H9 (cell line): ENCODE results near the gene FOXC2. TPM values are rescaled to one million over a fixed set of nuclear protein-coding genes. Genes with fewer than 3 reads are reported as not detected.

Experiments used
- DNase-seq: peaks from one replicate; pipeline ENCODE4 v3.0.0-alpha.2; 2017
- H2AFZ ChIP-seq: one replicate; pipeline ENCODE4 v1.6.1; 2013; ENCODE audit warnings: mild to moderate bottlenecking, low read length, control low read depth, moderate library complexity
- H2AK5ac ChIP-seq: 2 replicates; pipeline ENCODE4 v1.6.1; 2013; ENCODE audit warnings: low read length, control low read depth, mixed read lengths; ENCODE audit not compliant: insufficient read length
- H2BK120ac ChIP-seq: one replicate; pipeline ENCODE4 v1.6.1; 2013; ENCODE audit warnings: low read depth, mild to moderate bottlenecking, low read length, control low read depth, inconsistent platforms; ENCODE audit not compliant: poor library complexity, severe bottlenecking
- H2BK12ac ChIP-seq: 2 replicates; pipeline ENCODE4 v1.6.1; 2013; ENCODE audit warnings: low read length, control low read depth, mixed read lengths, low read depth; ENCODE audit not compliant: insufficient read length
- H2BK15ac ChIP-seq: 2 replicates; pipeline ENCODE4 v1.6.1; 2013; ENCODE audit warnings: low read depth, low read length, control low read depth
- H2BK20ac ChIP-seq: one replicate; pipeline ENCODE4 v1.6.1; 2013; ENCODE audit warnings: low read depth, mild to moderate bottlenecking, low read length, control low read depth, inconsistent platforms; ENCODE audit not compliant: poor library complexity, severe bottlenecking
- H2BK5ac ChIP-seq: 2 replicates; pipeline ENCODE4 v1.6.1; 2013; ENCODE audit warnings: low read length, control low read depth, mixed read lengths; ENCODE audit not compliant: insufficient read length
- H3K14ac ChIP-seq: 2 replicates; pipeline ENCODE4 v1.6.1; 2013; ENCODE audit warnings: low read length, control low read depth; ENCODE audit not compliant: insufficient read depth
- H3K18ac ChIP-seq: 2 replicates; pipeline ENCODE4 v1.6.1; 2013; ENCODE audit warnings: low read depth, mild to moderate bottlenecking, mixed read lengths, low read length, control low read depth; ENCODE audit not compliant: insufficient read length
- H3K23ac ChIP-seq: 2 replicates; pipeline ENCODE4 v1.6.1; 2013; ENCODE audit warnings: low read length, control low read depth, mixed read lengths, low read depth; ENCODE audit not compliant: insufficient read length
- H3K23me2 ChIP-seq: 2 replicates; pipeline ENCODE4 v1.6.1; 2013; ENCODE audit warnings: low read depth, mild to moderate bottlenecking, mixed read lengths, low read length, control low read depth; ENCODE audit not compliant: insufficient read length, poor library complexity, severe bottlenecking
- H3K27ac ChIP-seq: 2 replicates; pipeline ENCODE4 v1.5.1; 2013; ENCODE audit warnings: low read length, control low read depth, mixed read lengths, low read depth; ENCODE audit not compliant: insufficient read length
- H3K27me3 ChIP-seq: 2 replicates; pipeline ENCODE4 v1.6.1; 2013; ENCODE audit warnings: low read length, control low read depth, inconsistent platforms; ENCODE audit not compliant: insufficient read depth
- H3K4ac ChIP-seq: 2 replicates; pipeline ENCODE4 v1.6.1; 2013; ENCODE audit warnings: low read depth, mild to moderate bottlenecking, control low read depth, inconsistent platforms, low read length, moderate library complexity
- H3K4me1 ChIP-seq: 2 replicates; pipeline ENCODE4 v1.6.1; 2013; ENCODE audit warnings: low read length, control low read depth, inconsistent platforms; ENCODE audit not compliant: insufficient read depth
- H3K4me2 ChIP-seq: 2 replicates; pipeline ENCODE4 v1.6.1; 2013; ENCODE audit warnings: low read length, control low read depth, mixed read lengths; ENCODE audit not compliant: insufficient read length, insufficient read depth
- H3K56ac ChIP-seq: 2 replicates; pipeline ENCODE4 v1.6.1; 2013; ENCODE audit warnings: low read depth, mild to moderate bottlenecking, mixed read lengths, low read length, control low read depth; ENCODE audit not compliant: insufficient read length
- H3K79me1 ChIP-seq: 2 replicates; pipeline ENCODE4 v1.6.1; 2013; ENCODE audit warnings: low read depth, mild to moderate bottlenecking, moderate library complexity, low read length, control low read depth, inconsistent platforms; ENCODE audit not compliant: insufficient read depth, poor library complexity, severe bottlenecking
- H3K79me2 ChIP-seq: 2 replicates; pipeline ENCODE4 v1.6.1; 2013; ENCODE audit warnings: low read length, control low read depth, inconsistent platforms; ENCODE audit not compliant: insufficient read depth
- H3K9ac ChIP-seq: 2 replicates; pipeline ENCODE4 v1.6.1; 2013; ENCODE audit warnings: low read length, control low read depth, mixed read lengths; ENCODE audit not compliant: insufficient read length; ENCODE audit errors: extremely low read depth
- H3K9me3 ChIP-seq: one replicate; pipeline ENCODE4 v1.6.1; 2013; ENCODE audit warnings: low read depth, low read length, inconsistent platforms; ENCODE audit not compliant: control insufficient read depth
- H3T11ph ChIP-seq: one replicate; pipeline ENCODE4 v1.6.1; 2013; ENCODE audit warnings: mild to moderate bottlenecking, low read length, control low read depth, inconsistent platforms
- H4K20me1 ChIP-seq: one replicate; pipeline ENCODE4 v1.6.1; 2013; ENCODE audit not compliant: control insufficient read depth, insufficient read length, insufficient read depth
- H4K5ac ChIP-seq: 2 replicates; pipeline ENCODE4 v1.6.1; 2013; ENCODE audit warnings: low read depth, mild to moderate bottlenecking, mixed read lengths, low read length, control low read depth; ENCODE audit not compliant: insufficient read length
- H4K8ac ChIP-seq: replicated peaks from 2 replicates; pipeline ENCODE4 v1.6.1; 2013; ENCODE audit warnings: low read length, control low read depth, mixed read lengths, low read depth; ENCODE audit not compliant: insufficient read length
- H4K91ac ChIP-seq: 2 replicates; pipeline ENCODE4 v1.6.1; 2013; ENCODE audit warnings: low read depth, mild to moderate bottlenecking, moderate library complexity, mixed read lengths, low read length, control low read depth; ENCODE audit not compliant: insufficient read length
- H3K27ac Mint-ChIP-seq, 3 experiments: 2 replicates in 2 of 3; 3 replicates in 1 of 3; pipeline ENCODE4 v1.8.0; 2020 to 2021; ENCODE audit warnings: mixed read lengths in 3 of 3, mild to moderate bottlenecking in 1 of 3, moderate library complexity in 1 of 3
- H3K27me3 Mint-ChIP-seq: 2 replicates; pipeline ENCODE4 v1.8.0; 2021; ENCODE audit warnings: low read depth, mild to moderate bottlenecking, moderate library complexity, mixed read lengths
- H3K36me3 Mint-ChIP-seq, 3 experiments: 2 replicates in 2 of 3; 3 replicates in 1 of 3; pipeline ENCODE4 v1.8.0; 2020 to 2021; ENCODE audit warnings: low read depth in 3 of 3, mixed read lengths in 3 of 3; ENCODE audit not compliant: insufficient read depth in 1 of 3
- H3K4me1 Mint-ChIP-seq, 2 experiments: 2 replicates each; pipeline ENCODE4 v1.8.0; 2020; ENCODE audit warnings: mixed read lengths in 2 of 2
- H3K4me3 Mint-ChIP-seq, 2 experiments: 2 replicates in 1 of 2; 3 replicates in 1 of 2; pipeline ENCODE4 v1.8.0; 2020 to 2021; ENCODE audit warnings: mild to moderate bottlenecking in 2 of 2, mixed read lengths in 2 of 2, moderate library complexity in 1 of 2
- H3K9me3 Mint-ChIP-seq, 2 experiments: 2 replicates in 1 of 2; 3 replicates in 1 of 2; pipeline ENCODE4 v1.8.0; 2020; ENCODE audit warnings: mild to moderate bottlenecking in 2 of 2, mixed read lengths in 2 of 2, moderate library complexity in 1 of 2
- WGBS: extraction: QIAGEN DNeasy Blood & Tissue Kit; methylation state at CpG from one replicate; pipeline ENCODE4 v1.1.7; 2013; ENCODE audit warnings: missing lambda C conversion rate, low lambda C conversion rate, mixed read lengths; ENCODE audit not compliant: insufficient read length; ENCODE audit errors: extremely low coverage; 5-methylcytosine and 5-hydroxymethylcytosine counted together
- total RNA-seq: library from RNA; stranded (reverse); gene quantifications from 2 replicates; pipeline ENCODE4 v1.2.1, GENCODE V29; 2021
- TF ChIP-seq, protein P1 (sequence below): fragments of 200-600 bp; sonication (generic); conservative IDR thresholded peaks from 3 replicates; pipeline ENCODE4 v1.8.0; 2021; ENCODE audit warnings: antibody characterized with exemption, mild to moderate bottlenecking

FOXC2 gene
- total RNA-seq, 1 experiment from 2014 or later, result not detected

GRCh38 chr16:86525696-86526095 lies 40.9 kb upstream of the FOXC2 start:
- no peaks in the 10 kb centered on the region for H3K9me3 ChIP-seq
- TF ChIP-seq, protein P1, sequence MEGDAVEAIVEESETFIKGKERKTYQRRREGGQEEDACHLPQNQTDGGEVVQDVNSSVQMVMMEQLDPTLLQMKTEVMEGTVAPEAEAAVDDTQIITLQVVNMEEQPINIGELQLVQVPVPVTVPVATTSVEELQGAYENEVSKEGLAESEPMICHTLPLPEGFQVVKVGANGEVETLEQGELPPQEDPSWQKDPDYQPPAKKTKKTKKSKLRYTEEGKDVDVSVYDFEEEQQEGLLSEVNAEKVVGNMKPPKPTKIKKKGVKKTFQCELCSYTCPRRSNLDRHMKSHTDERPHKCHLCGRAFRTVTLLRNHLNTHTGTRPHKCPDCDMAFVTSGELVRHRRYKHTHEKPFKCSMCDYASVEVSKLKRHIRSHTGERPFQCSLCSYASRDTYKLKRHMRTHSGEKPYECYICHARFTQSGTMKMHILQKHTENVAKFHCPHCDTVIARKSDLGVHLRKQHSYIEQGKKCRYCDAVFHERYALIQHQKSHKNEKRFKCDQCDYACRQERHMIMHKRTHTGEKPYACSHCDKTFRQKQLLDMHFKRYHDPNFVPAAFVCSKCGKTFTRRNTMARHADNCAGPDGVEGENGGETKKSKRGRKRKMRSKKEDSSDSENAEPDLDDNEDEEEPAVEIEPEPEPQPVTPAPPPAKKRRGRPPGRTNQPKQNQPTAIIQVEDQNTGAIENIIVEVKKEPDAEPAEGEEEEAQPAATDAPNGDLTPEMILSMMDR, result no peak
- no peaks in the 10 kb centered on the region for H3K79me1 ChIP-seq
- H3K27ac ChIP-seq, result no peak overlapping the region
- no peak overlapping the region for H3K56ac ChIP-seq
- no peak overlapping the region for H3K14ac ChIP-seq
- no peak overlapping the region for H4K5ac ChIP-seq
- WGBS, result no CpG with 5 or more reads among the region's 12 CpGs
- no peak overlapping the region for H3T11ph ChIP-seq
- no peak overlapping the region for H3K23ac ChIP-seq
- peaks cover 33% of the 10 kb centered on the region for H3K27me3 Mint-ChIP-seq
- H2BK12ac ChIP-seq, result no peak overlapping the region
- H3K27ac Mint-ChIP-seq, result no peak overlapping the region
- H4K91ac ChIP-seq, result no peak overlapping the region
- H2BK120ac ChIP-seq, result no peak overlapping the region
- no peak overlapping the region for H3K9ac ChIP-seq
- peaks cover 2 to 12% of the 10 kb centered on the region in 2 experiments; a peak in 3 of 4 replicates for H3K4me1 Mint-ChIP-seq
- H2BK20ac ChIP-seq, result no peak overlapping the region
- H3K4ac ChIP-seq, result no peak overlapping the region
- H2AK5ac ChIP-seq, result no peak overlapping the region
- DNase-seq, result no peak
- H4K20me1 ChIP-seq, result no peaks in the 10 kb centered on the region
- no peaks in the 10 kb centered on the region for H3K23me2 ChIP-seq
- peaks cover 0 to 5% of the 10 kb centered on the region in 2 experiments; a peak in 2 of 5 replicates for H3K9me3 Mint-ChIP-seq
- no peak overlapping the region for H2BK15ac ChIP-seq
- H3K4me2 ChIP-seq, result no peak overlapping the region
- H2BK5ac ChIP-seq, result no peak overlapping the region
- no peaks in the 10 kb centered on the region for H3K4me1 ChIP-seq
- H3K4me3 Mint-ChIP-seq, result no peak overlapping the region
- no peak overlapping the region for H2AFZ ChIP-seq
- H3K27me3 ChIP-seq, result no peaks in the 10 kb centered on the region
- peaks cover 0 to 5% (median 0%) of the 10 kb centered on the region in 3 experiments; a peak in 1 of 7 replicates for H3K36me3 Mint-ChIP-seq
- no peak overlapping the region for H3K18ac ChIP-seq
- H4K8ac ChIP-seq, result no peak overlapping the region
- H3K79me2 ChIP-seq, result no peaks in the 10 kb centered on the region
